Stimulated activated CD4-positive, alpha-beta T cell treated with anti-CD3 and anti-CD28 coated beads, Interleukin-1b, Interleukin-23, amount 100 ng/mL, for 4 hours (primary cell): ENCODE results near the gene LRRN2.
"Not testable (repeated sequence)": the region's sequence is repeated elsewhere in the genome, so short reads cannot be mapped to it uniquely, and the experiment has no call there.

ENCODE experiments used
- DNase-seq, 2 donors: peaks; one replicate each; pipeline ENCODE4 v3.0.0-alpha.2; 2020; ENCODE audit warnings: low read depth in 2 of 2

LRRN2 gene

DNA sequence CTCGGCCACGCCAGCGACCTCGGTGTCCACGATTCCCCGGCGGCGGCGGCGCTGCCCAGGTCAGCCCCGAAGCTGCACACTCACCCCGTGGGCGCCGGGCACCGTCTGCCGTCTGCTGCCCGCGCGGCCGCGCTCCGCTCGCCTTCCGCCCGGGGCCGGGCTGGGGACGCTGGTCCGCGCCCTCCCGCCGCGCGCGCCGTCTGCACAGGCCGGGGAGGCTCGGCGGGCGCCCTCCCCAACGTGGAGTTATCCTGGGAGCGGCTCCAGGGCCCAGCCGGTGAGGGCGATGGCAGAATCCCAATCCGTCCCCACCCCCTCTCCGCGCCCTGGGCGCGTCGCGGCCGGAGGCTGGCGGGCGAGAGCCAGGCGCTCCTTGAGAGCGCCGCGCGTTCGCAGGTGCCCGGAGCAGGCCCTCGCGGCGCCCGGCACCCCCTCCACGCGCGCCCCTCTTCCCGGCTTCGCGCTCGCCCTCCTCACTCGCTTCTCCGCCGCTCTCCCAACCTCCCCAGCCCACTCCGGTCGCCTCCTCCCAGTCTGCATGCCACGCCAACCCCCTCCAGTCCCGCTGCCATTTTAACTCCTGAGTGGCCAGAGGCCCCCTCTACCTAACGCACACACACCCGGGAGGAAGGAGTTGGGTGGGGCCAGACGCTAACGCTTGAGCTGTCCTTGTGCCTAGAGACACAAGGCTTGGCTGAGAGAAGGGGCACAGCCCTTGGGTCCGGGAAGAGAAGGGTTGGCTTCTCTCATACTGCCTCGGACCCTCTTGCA is at the start of gene LRRN2:
Gene LRRN2 (minus strand): TSS at position 503 of the 771 bp plus-strand sequence. CDS start 65,746 bp downstream, outside the sequence.
- no peak for DNase-seq

DNA sequence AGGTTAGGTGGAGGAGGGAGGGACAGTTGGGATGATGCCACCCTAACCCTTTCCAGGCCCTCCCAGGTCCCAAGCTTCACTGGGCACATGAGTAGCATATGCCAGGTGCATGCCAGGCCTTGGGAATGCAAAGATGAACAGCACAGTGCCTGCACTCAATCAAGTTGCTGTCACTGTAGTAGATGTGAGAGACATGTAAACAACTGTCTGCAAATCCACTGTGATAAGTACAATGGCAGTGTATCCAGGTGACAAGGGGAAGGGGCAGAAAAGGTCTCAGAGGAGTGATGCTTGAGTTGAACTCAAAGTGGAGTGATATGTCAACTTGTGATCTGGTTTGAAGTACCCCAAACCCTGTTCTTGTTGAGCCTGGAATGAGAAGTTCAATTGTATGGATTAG is 49.5 kb upstream of the LRRN2 start:
- DNase-seq: no peak

DNA sequence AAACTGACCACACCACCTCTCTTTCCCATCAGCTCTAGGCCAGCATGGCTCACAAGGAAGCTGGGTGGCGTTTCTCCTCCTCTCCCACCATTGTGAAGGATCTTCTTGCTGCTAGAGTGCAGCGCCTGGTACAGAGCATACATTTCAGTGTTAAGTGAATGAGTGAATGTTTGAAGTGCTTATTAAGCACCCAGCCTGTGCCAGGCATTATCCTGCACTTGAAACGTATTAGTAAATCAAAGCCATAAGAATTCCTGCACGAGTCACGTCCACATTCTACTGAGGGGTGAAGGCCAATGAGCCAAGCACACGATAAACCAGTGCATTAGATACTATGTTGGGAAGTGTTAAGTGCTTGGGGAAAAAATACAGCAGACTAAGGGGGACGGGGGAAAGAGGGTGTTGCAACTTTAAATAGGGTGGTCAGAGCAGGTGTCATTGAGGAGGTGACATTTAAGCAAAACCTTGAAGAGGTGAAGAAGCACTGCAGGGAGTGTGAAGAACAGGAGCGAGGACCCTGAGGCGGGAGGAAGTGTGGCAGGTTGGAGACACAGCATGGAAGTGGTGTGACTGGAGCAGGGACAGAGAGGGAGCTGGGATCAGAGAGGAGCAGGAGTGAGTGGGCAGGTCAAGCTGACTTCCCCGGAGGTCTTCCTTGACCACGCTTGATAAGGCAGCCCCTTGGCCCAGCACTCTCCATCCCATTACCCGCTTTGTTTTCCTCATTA is 48.5 kb upstream of the LRRN2 start:
- DNase-seq: no peak

DNA sequence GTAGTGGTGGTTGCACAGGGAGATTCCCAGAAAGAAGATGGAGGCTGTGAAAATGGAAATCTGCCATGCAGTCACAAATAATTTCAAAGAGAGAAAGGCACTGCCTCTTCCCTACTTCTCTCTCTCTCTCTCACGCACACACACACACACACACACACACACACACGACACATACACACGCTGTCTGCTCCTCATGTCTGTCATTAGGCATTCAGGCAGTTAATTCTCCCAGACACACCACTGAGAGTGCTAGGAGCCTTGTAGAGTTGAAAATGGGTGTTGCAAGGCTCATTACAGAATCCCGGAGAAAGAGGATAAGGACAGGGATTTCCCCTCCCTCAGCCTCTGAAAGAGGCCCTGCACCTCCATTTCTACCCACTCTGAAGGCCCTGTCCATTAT is 47.8 kb upstream of the LRRN2 start:
- DNase-seq: no peak

DNA sequence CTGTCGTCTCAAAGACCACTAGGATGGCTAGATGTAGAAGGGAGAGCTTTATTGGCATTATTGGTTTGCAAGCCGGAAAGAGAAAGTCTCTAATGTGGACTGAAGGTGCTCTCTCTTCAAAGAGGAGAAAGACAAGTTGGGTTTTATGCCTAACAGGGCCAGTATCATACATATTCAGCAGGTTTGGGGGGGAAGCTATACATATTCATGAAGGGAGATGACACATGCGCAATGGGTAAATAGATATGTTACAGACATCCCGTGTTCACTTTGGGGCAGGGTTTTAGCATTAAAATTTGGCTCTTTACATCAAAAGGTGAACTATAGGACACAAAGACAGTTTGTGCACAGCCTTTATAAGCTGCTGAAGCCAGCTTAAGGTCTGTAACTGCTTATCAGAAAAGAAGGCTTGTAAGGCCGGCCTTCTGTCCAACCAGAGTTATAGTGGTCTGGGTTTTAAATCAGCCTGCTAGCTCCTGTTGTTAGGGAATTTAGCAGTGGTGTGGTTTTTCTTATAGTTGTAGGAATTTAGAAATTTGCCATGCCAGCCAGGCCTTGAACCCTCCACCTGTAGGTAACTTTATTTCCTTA is 46.5 kb upstream of the LRRN2 start:
- no peak for DNase-seq

DNA sequence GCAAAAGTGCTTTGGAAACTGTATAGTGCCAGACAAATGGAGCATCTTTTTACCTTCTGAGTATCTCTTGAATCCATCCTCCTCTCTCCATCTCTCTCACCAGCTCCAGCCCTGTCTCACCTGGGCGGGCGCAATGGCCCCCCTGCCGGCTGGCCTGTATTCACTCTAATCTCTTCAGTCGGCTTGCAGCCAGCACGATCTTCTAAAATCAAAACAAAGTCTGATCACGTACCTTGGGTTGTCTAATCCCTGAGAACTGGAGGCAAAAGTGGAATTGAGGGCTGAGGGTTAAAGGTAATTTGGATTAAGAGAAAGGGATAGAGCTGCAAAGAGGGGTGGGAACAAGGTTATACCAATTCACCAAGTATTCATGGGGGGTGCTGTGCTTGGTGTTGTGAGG is 46.0 kb upstream of the LRRN2 start:
- DNase-seq: no peak

DNA sequence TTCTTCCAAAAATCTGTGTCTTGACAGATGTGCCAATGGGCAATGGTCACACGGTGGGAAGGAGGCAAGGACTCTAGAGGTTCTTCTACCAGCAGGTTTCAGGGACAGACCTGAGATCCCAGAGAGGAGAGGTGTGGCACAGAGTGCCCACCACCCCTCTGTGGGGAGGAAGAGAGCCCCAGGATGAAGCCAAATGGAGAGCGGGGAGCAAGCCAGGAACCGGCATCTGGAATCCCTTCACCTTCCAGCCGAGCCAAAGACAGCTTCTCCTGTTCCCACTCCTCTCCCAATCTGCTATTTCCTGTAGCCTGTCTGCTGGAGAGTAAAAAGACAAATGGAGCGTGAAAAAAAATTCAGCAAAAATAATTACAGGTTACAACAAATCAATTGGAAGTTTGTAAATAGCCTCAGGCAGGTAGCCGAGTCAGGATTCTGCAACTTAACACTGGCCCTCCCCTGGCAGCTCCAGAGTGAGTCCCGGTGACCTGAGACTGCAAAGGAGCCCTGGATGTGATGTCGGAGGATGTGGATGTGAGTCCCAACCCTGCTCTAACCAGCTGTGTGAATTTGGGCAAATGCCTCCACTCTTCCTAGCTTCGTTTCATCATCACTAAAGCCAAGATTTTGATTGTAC is 45.4 kb upstream of the LRRN2 start:
- DNase-seq: no peak

DNA sequence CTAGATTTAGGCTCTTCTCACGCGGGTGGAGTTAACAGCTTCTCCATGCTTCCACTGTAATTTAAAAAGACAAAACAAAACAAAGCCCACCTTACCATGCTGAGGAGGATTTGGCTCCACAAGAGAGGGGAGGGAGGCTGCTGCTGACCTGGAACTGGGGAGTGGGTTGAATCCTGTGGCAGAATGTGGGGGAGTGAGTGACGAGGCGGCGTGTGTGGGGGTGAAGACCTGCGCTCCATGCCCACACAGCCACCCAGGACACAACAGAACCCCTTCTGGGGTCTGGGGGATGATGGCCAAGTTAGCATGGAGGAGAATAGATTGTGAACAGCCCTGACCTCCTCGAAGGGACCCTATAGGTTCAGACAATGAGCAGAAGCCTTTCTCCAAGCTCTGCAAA is 44.0 kb upstream of the LRRN2 start:
- DNase-seq: no peak

DNA sequence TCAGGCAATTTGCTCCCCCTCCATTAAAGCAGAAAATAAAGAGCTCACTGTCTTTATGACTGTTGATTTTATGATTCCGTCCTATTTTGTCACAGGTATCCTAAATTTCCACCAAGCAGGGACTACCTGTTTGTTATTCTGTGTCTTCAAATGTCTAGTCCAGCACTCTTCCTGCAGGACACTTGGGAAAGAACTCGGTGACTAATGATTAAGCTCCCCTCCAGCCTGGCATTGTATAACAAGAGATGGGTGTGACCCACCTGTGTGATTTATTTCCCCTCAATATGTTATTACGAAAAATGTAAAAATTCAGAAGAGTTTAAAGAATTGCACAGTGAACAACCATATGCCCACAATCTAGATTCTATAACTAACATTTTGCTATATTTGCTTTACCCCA is 42.9 kb upstream of the LRRN2 start:
- no peak for DNase-seq

DNA sequence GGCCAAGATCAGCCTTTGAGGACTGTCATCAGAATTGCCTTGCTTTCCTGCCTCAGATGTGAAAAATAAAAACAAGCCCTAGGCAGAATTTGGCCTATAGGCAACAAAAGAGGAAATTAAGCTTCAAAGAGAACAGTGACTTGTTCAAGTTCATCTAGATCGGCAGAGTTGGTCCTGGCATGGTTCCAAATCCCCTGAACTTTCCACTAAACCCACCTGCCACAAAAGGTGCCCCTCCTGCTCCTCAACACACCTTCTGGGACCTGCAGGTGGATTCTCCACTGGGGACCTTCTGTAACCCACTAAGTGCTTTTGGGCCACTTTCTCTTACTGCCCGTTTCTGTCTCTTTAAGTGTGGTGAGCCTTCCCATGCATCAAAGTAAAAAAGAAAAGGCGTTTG is 42.5 kb upstream of the LRRN2 start:
- DNase-seq: no peak

DNA sequence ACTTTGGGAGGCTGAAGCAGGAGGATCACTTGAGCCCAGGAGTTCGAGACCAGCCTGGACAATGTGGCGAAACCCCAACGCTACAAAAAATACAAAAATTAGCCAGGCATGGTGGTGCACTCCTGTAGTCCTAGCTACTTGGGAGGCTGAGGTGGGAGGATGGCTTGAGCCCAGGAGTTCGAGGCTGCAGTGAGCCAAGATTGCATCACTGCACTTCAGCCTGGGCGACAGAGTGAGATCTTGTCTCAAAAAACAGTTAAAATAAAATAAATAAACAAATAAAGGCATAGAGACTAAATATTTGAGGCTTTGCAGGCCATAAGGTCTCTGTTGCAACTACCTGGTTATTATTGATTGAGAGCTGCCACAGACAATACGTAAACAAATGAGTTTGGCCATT is 41.9 kb upstream of the LRRN2 start:
- not testable (repeated sequence) for DNase-seq

DNA sequence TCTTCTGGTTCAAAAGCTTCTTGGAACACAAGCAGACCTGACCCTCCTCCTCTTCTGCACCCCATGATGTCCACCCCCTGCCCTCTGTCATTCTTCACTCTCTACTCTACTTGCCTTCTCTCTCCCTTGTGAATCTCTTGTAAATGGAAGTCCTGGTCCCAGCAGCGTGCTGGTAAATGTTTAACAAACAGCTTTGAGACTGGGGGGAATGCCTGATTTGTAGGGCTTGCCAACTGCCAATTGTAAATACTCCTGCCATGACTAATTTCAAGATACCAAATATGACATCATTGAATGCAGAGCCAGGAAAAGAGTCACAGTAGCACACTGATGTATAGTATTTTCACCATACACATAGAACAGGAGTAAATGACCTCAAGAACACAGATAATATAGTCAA is 40.9 kb upstream of the LRRN2 start:
- no peak for DNase-seq

DNA sequence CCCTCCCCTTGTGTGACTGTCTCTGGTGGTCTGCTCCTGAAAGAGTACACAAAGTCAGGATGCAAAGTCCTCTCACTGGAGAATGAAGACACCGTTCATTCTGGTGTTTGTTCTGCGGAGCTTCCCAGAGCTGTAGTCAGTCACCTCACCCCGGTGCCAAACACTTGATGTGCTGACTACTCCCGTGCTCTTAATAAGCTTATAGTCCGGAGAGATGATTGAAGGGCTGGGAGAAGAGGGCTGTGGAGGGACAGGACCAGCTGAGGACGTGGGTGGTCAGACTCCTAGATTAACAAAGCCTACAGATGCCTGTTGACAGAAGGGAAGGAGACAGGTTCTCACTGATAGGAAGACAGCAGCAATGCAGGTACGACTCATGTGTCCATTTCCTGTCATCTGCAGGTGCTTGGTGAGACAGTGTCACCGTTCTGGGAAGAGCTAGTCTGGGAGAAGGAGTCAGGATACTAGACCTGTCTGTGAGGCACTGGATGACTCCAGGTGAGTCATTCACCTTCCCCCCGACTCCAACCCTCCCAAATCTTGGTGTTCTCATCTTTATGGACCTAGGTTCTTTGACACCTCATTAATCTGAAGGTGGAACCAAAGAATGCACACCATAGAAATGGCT is 40.4 kb upstream of the LRRN2 start:
- no peak for DNase-seq

DNA sequence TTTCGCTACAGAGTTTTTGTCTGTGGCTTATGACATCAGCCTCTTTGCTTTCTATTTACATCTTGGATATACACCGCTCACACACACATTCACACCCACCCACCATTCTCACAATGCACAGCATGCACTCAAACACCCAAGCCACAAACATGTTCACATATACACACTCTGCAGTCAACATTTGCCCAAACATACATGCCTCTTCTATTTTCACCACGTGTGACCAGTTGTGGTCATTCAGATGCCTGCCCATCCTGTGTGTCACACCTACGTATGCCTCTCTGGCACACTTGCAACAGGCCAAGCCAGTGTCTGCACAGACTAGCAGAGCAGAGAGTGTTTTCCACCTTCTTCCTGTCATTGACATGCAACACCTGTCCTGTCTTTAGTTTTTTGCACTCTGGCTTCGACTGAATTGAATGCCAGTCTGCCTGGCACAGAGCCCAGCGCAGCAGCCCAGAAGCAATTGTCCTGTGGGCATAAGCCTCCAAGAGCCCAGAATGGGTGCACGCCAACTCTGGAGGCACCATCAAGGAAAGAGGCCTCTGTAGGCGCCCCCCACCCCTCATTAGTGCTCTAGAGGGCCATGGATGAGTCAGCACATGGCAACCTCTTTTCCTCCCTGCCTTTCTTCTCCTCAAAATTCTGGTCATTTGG is 37.7 kb upstream of the LRRN2 start:
- no peak for DNase-seq

DNA sequence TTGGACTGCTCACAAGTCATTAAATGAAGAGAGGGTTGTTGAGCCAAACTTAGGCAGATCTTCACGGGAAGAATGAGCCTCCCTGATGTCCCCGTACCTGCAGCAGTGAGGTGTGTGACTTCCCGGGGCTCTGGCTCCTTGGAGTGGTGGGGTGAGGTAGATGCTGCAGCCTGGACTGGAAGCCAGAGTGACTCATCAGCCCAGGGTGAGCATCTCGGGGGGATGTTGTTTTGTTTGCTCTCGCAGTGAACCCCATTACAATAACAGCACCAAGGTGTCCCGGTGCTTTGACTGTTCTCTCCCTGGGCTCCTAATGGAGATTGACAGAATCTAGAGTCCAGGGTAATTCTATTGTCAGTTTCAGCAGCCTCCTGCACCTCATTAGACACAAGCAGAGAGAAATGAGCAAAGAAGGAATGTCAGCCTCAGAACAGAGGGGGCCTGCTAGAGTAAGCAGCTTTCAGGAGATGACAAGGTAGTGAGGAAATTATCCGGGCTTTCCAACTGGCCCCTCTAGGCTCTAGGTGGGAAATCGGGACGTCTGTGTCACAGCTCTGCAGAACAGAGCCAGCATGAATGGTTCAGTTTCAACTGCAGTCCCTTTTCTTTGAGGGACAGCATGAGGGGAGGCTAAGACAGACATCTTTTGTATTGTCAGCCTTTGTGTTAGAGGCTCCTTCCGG is 36.0 kb upstream of the LRRN2 start:
- no peak for DNase-seq

DNA sequence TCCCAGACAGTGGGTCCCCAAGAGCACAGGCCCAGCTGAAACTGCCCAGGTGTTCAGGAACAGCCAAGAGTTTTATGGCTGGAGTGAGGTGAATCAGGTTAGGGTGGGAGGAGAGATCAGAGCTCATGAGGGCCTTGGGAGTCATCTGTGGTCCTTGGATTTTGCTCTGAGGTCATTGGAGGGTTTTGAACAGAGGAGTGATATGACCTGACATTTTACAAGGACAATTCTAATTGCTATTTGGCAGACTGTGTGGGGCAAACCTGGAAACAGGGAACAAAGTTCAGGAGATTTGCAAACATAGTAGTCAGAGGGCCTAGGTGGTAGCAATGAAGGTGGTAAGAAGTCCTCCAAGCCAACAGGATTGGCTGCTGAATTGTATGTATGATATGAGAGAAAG is 31.1 kb upstream of the LRRN2 start:
- DNase-seq: no peak

DNA sequence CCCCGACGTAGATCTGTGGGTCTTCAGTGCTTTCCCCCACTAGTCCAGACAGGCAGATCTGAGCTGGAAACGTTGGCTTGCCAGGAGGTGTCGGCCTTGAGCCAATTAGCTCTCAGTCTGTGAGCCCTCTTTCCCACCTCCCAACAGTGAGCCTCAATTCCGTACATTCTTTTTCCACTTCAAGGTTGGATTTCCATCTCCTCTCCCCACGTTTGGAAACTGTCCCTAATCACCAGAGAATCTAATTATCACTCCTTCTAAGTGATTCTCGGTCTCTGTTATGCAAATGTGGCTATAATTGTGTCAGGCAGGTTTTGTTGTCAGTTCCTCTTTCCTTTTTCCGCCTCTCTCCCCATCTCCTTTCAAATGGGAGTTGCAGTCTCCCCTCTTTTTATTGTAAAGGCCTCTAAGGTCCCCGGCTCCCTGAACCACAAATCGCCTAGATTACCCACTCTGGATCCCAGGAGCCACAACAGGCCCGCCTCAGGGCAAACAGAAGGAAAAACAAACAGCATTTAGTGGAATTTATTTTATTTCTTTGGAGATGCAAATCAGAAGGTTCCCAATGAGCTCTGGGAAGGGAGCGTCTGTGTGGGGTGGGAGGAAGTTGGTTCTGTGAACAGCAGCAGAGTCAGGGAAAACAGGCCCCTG is 29.4 kb upstream of the LRRN2 start:
- no peak for DNase-seq

DNA sequence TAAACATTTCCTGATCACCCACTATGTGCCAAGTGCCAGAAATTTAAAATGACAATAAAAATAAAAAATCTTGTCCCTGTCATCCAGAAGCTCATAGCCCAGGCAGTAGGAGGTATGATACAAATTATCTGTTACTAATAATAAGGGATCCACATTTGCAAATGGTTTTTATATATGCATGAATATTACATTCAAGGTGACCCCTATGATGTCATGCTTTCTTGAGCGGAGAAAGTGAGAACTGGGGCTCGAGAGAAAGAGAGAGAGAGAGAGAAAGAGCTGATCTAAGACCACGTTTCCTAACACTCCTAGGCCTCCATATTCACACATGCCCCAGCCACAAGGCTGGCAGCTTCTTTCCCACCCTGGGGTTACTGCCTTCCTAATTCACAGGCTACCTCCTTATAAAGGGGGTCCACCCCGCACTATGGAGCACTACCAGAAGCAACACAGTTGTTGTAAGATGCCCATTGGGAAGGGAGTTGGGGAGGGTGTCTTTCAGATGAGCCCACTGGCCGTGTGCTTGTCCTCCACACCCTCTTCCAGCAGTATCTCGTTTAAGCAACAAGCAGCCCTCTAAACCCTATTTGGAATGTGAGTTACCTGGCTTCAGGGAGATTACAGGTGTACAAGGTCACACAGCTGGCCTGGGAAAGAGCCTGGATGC is 28.8 kb upstream of the LRRN2 start:
- no peak for DNase-seq

DNA sequence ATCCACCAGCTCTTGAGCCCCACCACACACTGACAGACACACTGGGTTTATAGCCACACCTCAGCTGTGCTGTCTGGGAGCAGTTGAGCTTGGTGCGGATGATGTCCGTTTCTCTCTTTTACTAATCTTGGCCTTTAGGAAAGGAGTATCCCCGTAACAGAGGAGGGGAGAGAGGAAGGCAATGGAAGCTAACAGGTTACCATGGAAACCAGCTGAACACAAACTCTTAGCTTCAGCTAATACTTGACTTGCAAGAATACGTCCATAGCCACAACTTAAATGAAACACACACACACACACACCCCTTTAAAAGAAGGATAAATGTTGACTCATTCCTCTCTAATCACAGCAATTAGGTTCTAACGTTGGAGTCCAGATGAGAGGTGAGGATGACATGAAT is 28.0 kb upstream of the LRRN2 start:
- no peak for DNase-seq
